HepG2 (cell line): ENCODE data around the gene TEKTIP1. TPM values are rescaled to one million over a fixed set of nuclear protein-coding genes. Genes with fewer than 3 reads are reported as not detected.

Source experiments
- BCL3 ChIP-seq: sonication (generic); formaldehyde crosslinking; IDR thresholded peaks from 2 replicates; pipeline ENCODE4 v1.5.1; 2020; ENCODE audit warnings: mild to moderate bottlenecking, missing genetic modification reagents, moderate library complexity
- CCAR2 ChIP-seq: fragments of 200-400 bp; formaldehyde crosslinking; optimal IDR thresholded peaks from 2 replicates; pipeline ENCODE3; 2018; ENCODE audit warnings: low read depth, mild to moderate bottlenecking, low read length, moderate library complexity
- CEBPB ChIP-seq: IDR thresholded peaks from 2 replicates; pipeline ENCODE4 v1.6.1; 2011; ENCODE audit warnings: low read depth, low read length, improper control_type of control experiment, borderline replicate concordance
- ESRRA ChIP-seq: sonication (generic); formaldehyde crosslinking; IDR thresholded peaks from 2 replicates; pipeline ENCODE4 v1.5.1; 2020; ENCODE audit warnings: mild to moderate bottlenecking, low read depth, missing genetic modification reagents
- ETV5 ChIP-seq: IDR thresholded peaks from 2 replicates; pipeline ENCODE4 v1.6.1; 2018; ENCODE audit warnings: missing biosample characterization, missing genetic modification reagents, inconsistent platforms, borderline replicate concordance
- GATAD2A ChIP-seq: IDR thresholded peaks from 2 replicates; pipeline ENCODE4 v1.6.1; 2016
- HMG20B ChIP-seq: conservative IDR thresholded peaks from 2 replicates; pipeline ENCODE4 v1.6.1; 2016; ENCODE audit warnings: missing genetic modification reagents, missing compliant biosample characterization
- KLF16 ChIP-seq, 2 experiments: sonication (generic) in 1 of 2; formaldehyde crosslinking in 1 of 2; IDR thresholded peaks; 2 replicates each; pipeline versions ENCODE4 v1.6.1 to v1.8.0; 2016 to 2023; ENCODE audit warnings: missing genetic modification reagents in 2 of 2, missing compliant biosample characterization in 1 of 2
- LBX2 ChIP-seq: sonication (generic); formaldehyde crosslinking; IDR thresholded peaks from 2 replicates; pipeline ENCODE4 v1.5.0; 2020; ENCODE audit warnings: missing genetic modification reagents, mild to moderate bottlenecking, borderline replicate concordance
- NCOA2 ChIP-seq: sonication (generic); formaldehyde crosslinking; IDR thresholded peaks from 2 replicates; pipeline ENCODE4 v1.8.0; 2022; ENCODE audit warnings: inconsistent platforms
- NONO ChIP-seq, 2 experiments: fragments of 450-650 bp in 1 of 2; sonication (generic) in 1 of 2; formaldehyde crosslinking in 1 of 2; IDR thresholded peaks in 1 of 2; conservative IDR thresholded peaks in 1 of 2; 2 replicates each; pipeline versions ENCODE4 v1.6.1 to v1.8.0; 2017 to 2022; ENCODE audit warnings: mild to moderate bottlenecking in 1 of 2, missing genetic modification reagents in 1 of 2, moderate library complexity in 1 of 2
- PHF8 ChIP-seq: sonication (generic); formaldehyde crosslinking; IDR thresholded peaks from 2 replicates; pipeline ENCODE4 v1.5.0; 2020; ENCODE audit warnings: missing genetic modification reagents
- SALL1 ChIP-seq: sonication (generic); formaldehyde crosslinking; IDR thresholded peaks from 2 replicates; pipeline ENCODE4 v1.8.0; 2022; ENCODE audit warnings: mild to moderate bottlenecking, missing genetic modification reagents
- SP1 ChIP-seq, 2 experiments: fragments of 450-650 bp in 1 of 2; sonication (generic) in 1 of 2; formaldehyde crosslinking in 1 of 2; IDR thresholded peaks; 2 replicates each; pipeline versions ENCODE4 v1.4.0 to v1.6.1; 2016 to 2020; ENCODE audit warnings: missing genetic modification reagents in 1 of 2
- SRSF9 ChIP-seq: fragments of 200-400 bp; formaldehyde crosslinking; IDR thresholded peaks from 2 replicates; pipeline ENCODE4 v1.6.1; 2018; ENCODE audit warnings: borderline replicate concordance, mild to moderate bottlenecking, low read depth, low read length; ENCODE audit not compliant: insufficient read depth, poor library complexity, severe bottlenecking
- ZFP36L1 ChIP-seq: sonication (generic); formaldehyde crosslinking; IDR thresholded peaks from 2 replicates; pipeline ENCODE4 v1.8.0; 2022; ENCODE audit warnings: mild to moderate bottlenecking, missing genetic modification reagents, moderate library complexity
- ZMYM4 ChIP-seq: sonication (generic); formaldehyde crosslinking; IDR thresholded peaks from 2 replicates; pipeline ENCODE4 v1.8.1; 2023; ENCODE audit warnings: mild to moderate bottlenecking, missing genetic modification reagents
- ZNF337 ChIP-seq: sonication (generic); formaldehyde crosslinking; IDR thresholded peaks from 2 replicates; pipeline ENCODE4 v1.5.1; 2020; ENCODE audit warnings: missing genetic modification reagents, low read depth, mild to moderate bottlenecking, borderline replicate concordance
- ZNF451 ChIP-seq: sonication (generic); formaldehyde crosslinking; IDR thresholded peaks from 2 replicates; pipeline ENCODE4 v1.5.0; 2020; ENCODE audit warnings: mild to moderate bottlenecking, missing genetic modification reagents
- ZNF639 ChIP-seq: conservative IDR thresholded peaks from 2 replicates; pipeline ENCODE4 v1.6.1; 2018; ENCODE audit warnings: missing genetic modification reagents
- ZNF674 ChIP-seq: sonication (generic); formaldehyde crosslinking; IDR thresholded peaks from 2 replicates; pipeline ENCODE4 v1.5.0; 2020; ENCODE audit warnings: low read depth, mild to moderate bottlenecking, missing genetic modification reagents
- ZNF761 ChIP-seq: sonication (generic); formaldehyde crosslinking; conservative IDR thresholded peaks from 2 replicates; pipeline ENCODE4 v1.4.0; 2020; ENCODE audit warnings: mild to moderate bottlenecking, missing genetic modification reagents
- ZNF83 ChIP-seq: sonication (generic); formaldehyde crosslinking; IDR thresholded peaks from 2 replicates; pipeline ENCODE4 v1.4.0; 2020; ENCODE audit warnings: missing genetic modification reagents, mild to moderate bottlenecking, borderline replicate concordance
- ZNF879 ChIP-seq: sonication (generic); formaldehyde crosslinking; IDR thresholded peaks from 2 replicates; pipeline ENCODE4 v1.8.1; 2023; ENCODE audit warnings: missing genetic modification reagents
- polyA plus RNA-seq, 8 experiments: library from polyadenylated mRNA; depleted of rRNA in 3 of 8; stranded (reverse) in 7 of 8; unstranded in 1 of 8; fragments of >200 nt; fragmentation: Illumina TruSeq in 4 of 8; extraction: Trizol in 4 of 8; gene quantifications; 2 replicates each; pipeline versions ENCODE4 v1.2.1 to v1.2.3, GENCODE V29; 2011 to 2016; ENCODE audit warnings: low read depth in 4 of 8, missing spikeins in 1 of 8, mixed read lengths in 1 of 8; ENCODE audit not compliant: insufficient read depth in 1 of 8
- total RNA-seq, 5 experiments: library from RNA; depleted of rRNA; stranded (reverse); fragments of >200 nt; fragmentation: Illumina TruSeq; extraction: Trizol; gene quantifications; 2 replicates each; pipeline ENCODE4 v1.2.3, GENCODE V29; 2016; ENCODE audit warnings: low read depth in 1 of 5
- TF ChIP-seq, protein P1 (sequence below): sonication (generic); formaldehyde crosslinking; IDR thresholded peaks from 2 replicates; pipeline ENCODE4 v1.5.1; 2020; ENCODE audit warnings: mild to moderate bottlenecking, moderate library complexity, missing genetic modification reagents

Gene TEKTIP1
- total and polyA plus RNA-seq, 2 of the 13 experiments (the other 11 are each of a cell fraction or from before 2014, with no cell fraction given): not detected

DNA sequence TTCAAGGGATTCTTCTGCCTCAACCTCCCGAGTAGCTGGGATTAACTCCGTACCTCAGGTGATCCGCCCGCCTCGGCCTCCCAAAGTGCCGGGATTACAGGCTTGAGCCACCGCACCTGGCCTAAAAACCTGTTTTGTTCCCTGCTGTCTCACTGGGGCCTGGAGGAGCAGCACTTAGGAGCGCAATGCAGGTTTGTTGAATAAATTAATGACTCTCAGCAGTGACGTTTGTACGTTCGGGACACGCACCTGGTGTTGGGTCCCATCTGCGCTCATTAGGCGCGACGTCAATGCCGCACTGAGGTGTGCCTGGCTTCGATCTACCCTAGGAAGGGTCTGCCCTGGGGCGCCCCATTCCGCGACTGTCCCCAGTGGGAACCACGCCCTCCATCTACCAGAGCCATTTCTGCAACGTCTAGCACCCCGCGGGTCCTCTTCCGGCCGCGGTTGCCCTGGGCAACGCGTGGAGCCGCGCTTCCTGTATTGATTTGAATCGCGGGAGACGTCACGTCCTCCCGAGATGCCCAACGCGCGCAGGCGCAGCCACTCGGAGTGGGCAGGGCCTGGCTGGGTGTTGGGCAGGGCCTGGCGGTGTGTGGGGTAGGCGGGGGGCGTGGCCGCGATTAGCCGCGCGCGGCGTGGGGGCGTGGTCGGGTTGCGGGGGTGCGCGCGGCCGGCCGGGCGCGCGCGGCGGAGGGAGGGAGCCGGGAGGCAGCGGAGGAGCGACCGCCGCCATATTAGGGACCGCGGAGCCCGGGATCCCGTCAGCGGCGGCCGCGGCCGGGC, 33.2 kb upstream of the TEKTIP1 start, which contains the start of gene FZR1 (continued):
- TF ChIP-seq KLF16 (CRISPR knock-in tag; IDR thresholded peaks at IDR 0.05): peak in 1 of 2 experiments; percentile 68; a peak in 2 of 4 replicates
- no peak for TF ChIP-seq ZNF83 (CRISPR knock-in tag)
- no peak for TF ChIP-seq SP1 (IDR thresholded peaks at IDR 0.05)
- TF ChIP-seq SP1 (CRISPR knock-in tag; IDR thresholded peaks at IDR 0.05): peak; percentile 87
- TF ChIP-seq PHF8 (CRISPR knock-in tag): peak; percentile 61
- no peak for TF ChIP-seq ZNF761
- no peak for TF ChIP-seq LBX2 (CRISPR knock-in tag)
- TF ChIP-seq ZNF337 (CRISPR knock-in tag): no peak
- no peak for TF ChIP-seq ZNF674
- no peak for TF ChIP-seq ESRRA (CRISPR knock-in tag)
- 0 out of 2 replicates have a peak, but pooled peaks have one; percentile 33 for TF ChIP-seq NCOA2
- no peak; the same call in 1 of the 2 replicates for TF ChIP-seq BCL3
- TF ChIP-seq ZMYM4: peak; percentile 64; the same call in 1 of the 2 replicates
- TF ChIP-seq CEBPB: no peak
- TF ChIP-seq ZNF639 (CRISPR knock-in tag): peak; percentile 58; the same call in 1 of the 2 replicates
- TF ChIP-seq ZNF451 (CRISPR knock-in tag): peak; percentile 27; the same call in 1 of the 2 replicates
- TF ChIP-seq CCAR2: no peak
- no peak for TF ChIP-seq ZNF879 (CRISPR knock-in tag)
- no peak for TF ChIP-seq HMG20B (CRISPR knock-in tag)
- TF ChIP-seq ZFP36L1 (CRISPR knock-in tag): peak; percentile 76; the same call in 1 of the 2 replicates
- TF ChIP-seq ETV5 (CRISPR knock-in tag): peak; percentile 97
- TF ChIP-seq, protein P1, sequence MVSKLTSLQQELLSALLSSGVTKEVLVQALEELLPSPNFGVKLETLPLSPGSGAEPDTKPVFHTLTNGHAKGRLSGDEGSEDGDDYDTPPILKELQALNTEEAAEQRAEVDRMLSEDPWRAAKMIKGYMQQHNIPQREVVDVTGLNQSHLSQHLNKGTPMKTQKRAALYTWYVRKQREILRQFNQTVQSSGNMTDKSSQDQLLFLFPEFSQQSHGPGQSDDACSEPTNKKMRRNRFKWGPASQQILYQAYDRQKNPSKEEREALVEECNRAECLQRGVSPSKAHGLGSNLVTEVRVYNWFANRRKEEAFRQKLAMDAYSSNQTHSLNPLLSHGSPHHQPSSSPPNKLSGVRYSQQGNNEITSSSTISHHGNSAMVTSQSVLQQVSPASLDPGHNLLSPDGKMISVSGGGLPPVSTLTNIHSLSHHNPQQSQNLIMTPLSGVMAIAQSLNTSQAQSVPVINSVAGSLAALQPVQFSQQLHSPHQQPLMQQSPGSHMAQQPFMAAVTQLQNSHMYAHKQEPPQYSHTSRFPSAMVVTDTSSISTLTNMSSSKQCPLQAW: peak; percentile 69; the same call in 1 of the 2 replicates
- TF ChIP-seq NONO (IDR thresholded peaks at IDR 0.05): no peak
- peak; percentile 74 for TF ChIP-seq NONO (CRISPR knock-in tag; conservative IDR thresholded peaks at IDR 0.05)
- peak; percentile 83 for TF ChIP-seq GATAD2A
- no peak for TF ChIP-seq SRSF9
- peak; percentile 76 for TF ChIP-seq SALL1 (CRISPR knock-in tag)
